IMR-90 (cell line): ENCODE results near the gene CST1. TPM values are rescaled to one million over a fixed set of nuclear protein-coding genes. Genes with fewer than 3 reads are reported as not detected.

Experiments used
- ATAC-seq: fragments of 200-7000 bp; cut with Tn5 transposase; 2 replicates; pipeline ENCODE4 v1.9.1; 2020; ENCODE audit warnings: low read depth, mild to moderate bottlenecking, moderate library complexity
- BruUV-seq: library from RNA; stranded (reverse); fragments of 400-500 nt; replicated peaks from 2 replicates; lab custom pipeline; 2021; lab: Mats Ljungman, UMichigan
- CTCF ChIA-PET: fragments of 300-600 bp; formaldehyde crosslinking; extraction: SDS; loops from one replicate; lab custom pipeline; 2021; ENCODE audit warnings: antibody characterized with exemption; lab: Yijun Ruan, JAX
- POLR2A ChIA-PET: fragments of 300-600 bp; sonication (Branson Sonifier 250); formaldehyde crosslinking; loops from one replicate; lab custom pipeline; 2022; ENCODE audit warnings: antibody characterized with exemption; ENCODE audit not compliant: unreplicated experiment; lab: Charles Lee
- DNase-seq: peaks from one replicate; pipeline ENCODE4 v3.0.0; 2013
- H2AFZ ChIP-seq: replicated peaks from 2 replicates; pipeline ENCODE3; 2013; ENCODE audit warnings: low read length, mild to moderate bottlenecking; ENCODE audit not compliant: poor library complexity
- H2AK5ac ChIP-seq: 2 replicates; pipeline ENCODE4 v1.6.1; 2013; ENCODE audit warnings: low read depth, low read length, inconsistent platforms
- H2AK9ac ChIP-seq: replicated peaks from 2 replicates; pipeline ENCODE3; 2013; ENCODE audit warnings: mild to moderate bottlenecking, low read depth, low read length, moderate library complexity; ENCODE audit not compliant: poor library complexity
- H2BK120ac ChIP-seq: 2 replicates; pipeline ENCODE4 v1.6.1; 2013; ENCODE audit warnings: low read depth, low read length, inconsistent platforms
- H2BK15ac ChIP-seq: 3 replicates; pipeline ENCODE4 v1.6.1; 2013; ENCODE audit warnings: low read depth, low read length, inconsistent platforms
- H2BK20ac ChIP-seq: 2 replicates; pipeline ENCODE4 v1.6.1; 2013; ENCODE audit warnings: low read depth, mild to moderate bottlenecking, inconsistent platforms, low read length, moderate library complexity
- H2BK5ac ChIP-seq: 2 replicates; pipeline ENCODE4 v1.6.1; 2013; ENCODE audit warnings: mild to moderate bottlenecking, low read depth, low read length, inconsistent platforms; ENCODE audit not compliant: poor library complexity, severe bottlenecking
- H3K14ac ChIP-seq: replicated peaks from 2 replicates; pipeline ENCODE4 v1.6.1; 2013; ENCODE audit warnings: low read depth, low read length, inconsistent platforms
- H3K18ac ChIP-seq: 2 replicates; pipeline ENCODE4 v1.6.1; 2013; ENCODE audit warnings: low read depth, low read length, control low read depth
- H3K23ac ChIP-seq: 2 replicates; pipeline ENCODE4 v1.6.1; 2013; ENCODE audit warnings: low read depth, low read length, inconsistent platforms
- H3K27ac ChIP-seq: 2 replicates; pipeline ENCODE4 v1.5.1; 2013; ENCODE audit warnings: mild to moderate bottlenecking, control low read depth, low read length; ENCODE audit not compliant: insufficient read depth
- H3K27me3 ChIP-seq: 2 replicates; pipeline ENCODE4 v1.6.1; 2013; ENCODE audit warnings: low read length; ENCODE audit not compliant: control insufficient read depth, insufficient read depth
- H3K36me3 ChIP-seq: 2 replicates; pipeline ENCODE4 v1.6.1; 2013; ENCODE audit warnings: low read length, mixed read lengths; ENCODE audit not compliant: control insufficient read depth, insufficient read depth
- H3K4ac ChIP-seq: 2 replicates; pipeline ENCODE4 v1.6.1; 2013; ENCODE audit warnings: low read depth, low read length, inconsistent platforms
- H3K4me1 ChIP-seq: 2 replicates; pipeline ENCODE4 v1.6.1; 2013; ENCODE audit warnings: low read length, mixed read lengths; ENCODE audit not compliant: control insufficient read depth, insufficient read depth
- H3K4me2 ChIP-seq: 2 replicates; pipeline ENCODE4 v1.6.1; 2013; ENCODE audit warnings: low read depth, mild to moderate bottlenecking, control low read depth, low read length, moderate library complexity
- H3K4me3 ChIP-seq: 2 replicates; pipeline ENCODE4 v1.5.1; 2013; ENCODE audit warnings: low read depth, mild to moderate bottlenecking, control low read depth, low read length, moderate library complexity; ENCODE audit not compliant: insufficient read depth
- H3K56ac ChIP-seq: 2 replicates; pipeline ENCODE4 v1.6.1; 2013; ENCODE audit warnings: low read length, inconsistent platforms; ENCODE audit not compliant: insufficient read depth; ENCODE audit errors: extremely low read depth
- H3K79me1 ChIP-seq, 2 experiments: 2 replicates each; pipeline ENCODE4 v1.6.1; 2013; ENCODE audit warnings: low read length in 2 of 2, inconsistent platforms in 1 of 2, low read depth in 1 of 2
- H3K9ac ChIP-seq: 2 replicates; pipeline ENCODE4 v1.6.1; 2013; ENCODE audit warnings: low read depth, low read length, control low read depth
- H3K9me1 ChIP-seq: 2 replicates; pipeline ENCODE4 v1.6.1; 2013; ENCODE audit warnings: low read length, inconsistent platforms; ENCODE audit not compliant: insufficient read depth
- H3K9me3 ChIP-seq: 2 replicates; pipeline ENCODE4 v1.6.1; 2013; ENCODE audit warnings: low read length; ENCODE audit not compliant: control insufficient read depth, insufficient read depth
- H4K20me1 ChIP-seq: 2 replicates; pipeline ENCODE4 v1.6.1; 2013; ENCODE audit warnings: low read length, inconsistent platforms; ENCODE audit not compliant: insufficient read depth
- H4K5ac ChIP-seq: 2 replicates; pipeline ENCODE4 v1.6.1; 2013; ENCODE audit warnings: mild to moderate bottlenecking, low read depth, low read length, control low read depth
- H4K8ac ChIP-seq, 2 experiments: 2 replicates each; pipeline ENCODE4 v1.6.1; 2013; ENCODE audit warnings: low read depth in 2 of 2, low read length in 2 of 2, control low read depth in 1 of 2, inconsistent platforms in 1 of 2
- H4K91ac ChIP-seq: 2 replicates; pipeline ENCODE4 v1.6.1; 2013; ENCODE audit warnings: low read depth, low read length, inconsistent platforms; ENCODE audit not compliant: insufficient read depth
- RFX5 ChIP-seq: IDR thresholded peaks from 2 replicates; pipeline ENCODE4 v1.8.0; 2012; ENCODE audit warnings: low read depth, mild to moderate bottlenecking, low read length, moderate library complexity
- whole genome bisulfite sequencing, 2 experiments: methylation state at CpG; one replicate each; pipeline versions ENCODE4 v1.1.5 to v1.1.7; 2013; ENCODE audit warnings: missing lambda C conversion rate in 2 of 2; ENCODE audit not compliant: insufficient read length in 1 of 2; ENCODE audit errors: extremely low coverage in 2 of 2; 5-methylcytosine and 5-hydroxymethylcytosine counted together
- dilution Hi-C: fragments of 300-500 bp; cut with HindIII; formaldehyde crosslinking; loops from one replicate; pipeline ENCODE4 v1.14.3; 2018; ENCODE audit warnings: low sequenced_read_pairs; ENCODE audit not compliant: unreplicated experiment
- in situ Hi-C: fragments of 300-500 bp; cut with MboI; formaldehyde crosslinking; loops from 3 replicates; pipeline ENCODE4 v1.14.3; 2019; ENCODE audit warnings: low sequenced_read_pairs, inconsistent platforms, mixed read lengths
- intact Hi-C: fragments of 100-400 bp; cut with micrococcal nuclease; formaldehyde crosslinking; loops from 2 replicates; pipeline ENCODE4 v1.10.0; 2022
- polyA plus RNA-seq, 3 experiments: library from polyadenylated mRNA; depleted of rRNA; stranded (reverse); fragments of >200 nt; gene quantifications; 2 replicates each; pipeline ENCODE4 v1.2.3, GENCODE V29; 2012; ENCODE audit warnings: low replicate concordance in 1 of 3
- total RNA-seq: library from RNA; depleted of rRNA; stranded (reverse); fragments of >200 nt; gene quantifications from 2 replicates; pipeline ENCODE4 v1.2.3, GENCODE V29; 2012

CST1 gene
- total and polyA plus RNA-seq, 2 of the 4 experiments (the other 2 are of a cell fraction), result not detected

GRCh38 chr20:23776067-23776771, 25.5 kb upstream of the CST1 start:
- no peak overlapping the region for H3K9ac ChIP-seq
- no peak overlapping the region for H2BK5ac ChIP-seq
- no peak overlapping the region for H3K18ac ChIP-seq
- H4K20me1 ChIP-seq, result no peaks in the 10 kb centered on the region
- no peak overlapping the region for H3K23ac ChIP-seq
- H3K4me1 ChIP-seq, result no peaks in the 10 kb centered on the region
- no peak overlapping the region for H4K91ac ChIP-seq
- no peak overlapping the region for H3K4ac ChIP-seq
- ATAC-seq (no peak), DNase-seq (no peak)
- no peak overlapping the region for H2BK20ac ChIP-seq
- intact Hi-C loops (no loop called here), dilution Hi-C loops (no loop called here), in situ Hi-C loops (no loop called here)
- no peak for TF ChIP-seq RFX5
- no peak overlapping the region for H3K4me2 ChIP-seq
- no peaks in the 10 kb centered on the region for H3K9me1 ChIP-seq
- H2BK120ac ChIP-seq, result no peak overlapping the region
- no peak overlapping the region for H3K27ac ChIP-seq
- no peak overlapping the region for H2AFZ ChIP-seq
- no peak overlapping the region for H3K4me3 ChIP-seq
- H2AK9ac ChIP-seq, result no peak overlapping the region
- no peak overlapping the region for H3K14ac ChIP-seq
- no peak overlapping the region for H2AK5ac ChIP-seq
- no peak overlapping the region for H3K56ac ChIP-seq
- H4K8ac ChIP-seq, result no peak overlapping the region
- H3K79me1 ChIP-seq, result no peaks in the 10 kb centered on the region
- H3K27me3 ChIP-seq, result peaks cover 11% of the 10 kb centered on the region
- no peaks in the 10 kb centered on the region for H3K36me3 ChIP-seq
- H3K9me3 ChIP-seq, result no peaks in the 10 kb centered on the region
- 20% methylated on average over 2 of the region's 14 CpGs; no CpG with 5 or more reads in 1 of the 2 experiments for WGBS, 2 experiments
- CTCF ChIA-PET, result no interaction called here
- H4K5ac ChIP-seq, result no peak overlapping the region
- BruUV-seq, result no TSS peak
- no peak overlapping the region for H2BK15ac ChIP-seq
- POLR2A ChIA-PET, result no interaction called here
